Dedifferentiated amniotic fluid mesenchymal stem cell (primary cell): ENCODE measurements around the gene MILR1.
"Not testable (repeated sequence)": the region's sequence is repeated elsewhere in the genome, so short reads cannot be mapped to it uniquely, and the experiment has no call there.

Experiments used
- DNase-seq: peaks from one replicate; pipeline ENCODE4 v3.0.0-alpha.2; 2016; ENCODE audit errors: extremely low spot score

The MILR1 gene

DNA sequence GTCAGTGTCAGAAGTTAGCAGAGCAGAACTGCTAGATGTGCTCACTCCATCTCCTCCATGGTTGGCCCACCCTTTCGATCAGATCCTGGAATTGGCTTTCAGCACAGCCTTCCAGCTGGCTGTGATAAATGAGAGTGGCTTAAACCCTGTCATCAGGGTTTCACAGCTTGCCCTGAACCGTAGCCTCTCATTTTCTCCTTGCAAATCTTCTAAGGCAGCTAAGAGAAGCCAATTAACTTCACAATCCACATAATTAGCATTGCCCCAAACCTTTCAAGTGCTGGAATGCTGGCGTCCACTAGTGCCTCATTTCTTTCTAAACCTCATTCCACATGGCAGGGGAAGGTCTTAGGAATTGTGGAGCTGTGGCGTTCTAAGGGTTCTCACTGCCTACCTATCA lies 21.7 kb downstream of the MILR1 start:
- DNase-seq, result no peak

DNA sequence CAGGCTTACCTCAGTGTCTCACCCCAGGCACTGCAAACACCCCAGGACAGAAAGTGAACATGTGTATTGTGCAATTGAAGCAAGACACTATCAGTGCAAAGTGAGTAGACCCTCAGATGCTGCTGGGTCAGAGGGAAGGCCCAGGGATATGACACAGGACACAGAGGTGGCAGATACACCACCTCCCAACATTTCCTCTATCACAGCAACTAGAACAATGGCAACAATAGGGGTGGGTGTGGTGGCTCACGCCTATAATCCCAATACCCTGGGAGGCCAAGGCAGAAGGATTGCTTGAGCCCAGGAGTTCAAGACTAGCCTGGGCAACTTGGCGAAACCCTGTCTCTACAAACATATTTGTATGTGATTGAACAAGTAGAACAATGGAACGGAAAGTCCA lies 22.5 kb downstream of the MILR1 start:
- DNase-seq, result no peak

DNA sequence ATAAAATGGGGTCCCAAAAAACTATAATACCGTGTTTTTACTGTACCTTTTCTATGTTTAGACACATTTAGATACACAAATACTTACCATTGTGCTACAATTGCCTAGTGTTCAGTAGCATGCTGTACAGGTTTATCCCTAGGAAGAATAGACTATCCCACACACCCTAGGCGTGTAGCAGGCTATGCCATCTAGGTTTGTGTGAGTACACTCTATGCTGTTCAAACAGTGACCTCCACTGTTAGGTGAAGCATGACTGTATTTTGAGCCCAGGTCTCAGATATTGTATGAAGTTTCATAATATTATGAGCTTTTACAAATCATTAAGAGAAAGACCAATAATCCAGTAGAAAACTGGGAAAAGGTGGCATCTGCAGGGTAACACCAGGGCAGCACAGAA lies 23.6 kb downstream of the MILR1 start:
- no peak for DNase-seq

DNA sequence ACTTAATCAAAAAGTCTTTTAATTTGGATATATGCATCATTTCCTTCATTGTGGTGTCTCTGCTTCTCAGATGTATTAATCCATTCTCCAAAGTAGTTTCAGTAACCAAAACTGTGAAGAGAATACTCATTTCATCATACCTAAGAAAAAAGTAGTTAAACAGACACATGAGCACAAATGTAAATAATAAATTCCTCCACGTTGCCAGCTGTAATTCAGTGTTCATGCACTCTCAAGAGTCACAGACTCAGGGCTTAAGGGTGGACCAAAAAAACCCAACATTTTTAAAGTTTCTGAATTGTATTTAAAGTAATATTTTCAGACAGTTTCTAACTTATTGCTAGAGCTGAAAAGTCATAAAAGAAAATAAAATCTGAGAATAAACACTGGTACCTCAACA lies 28.9 kb downstream of the MILR1 start:
- no peak for DNase-seq

DNA sequence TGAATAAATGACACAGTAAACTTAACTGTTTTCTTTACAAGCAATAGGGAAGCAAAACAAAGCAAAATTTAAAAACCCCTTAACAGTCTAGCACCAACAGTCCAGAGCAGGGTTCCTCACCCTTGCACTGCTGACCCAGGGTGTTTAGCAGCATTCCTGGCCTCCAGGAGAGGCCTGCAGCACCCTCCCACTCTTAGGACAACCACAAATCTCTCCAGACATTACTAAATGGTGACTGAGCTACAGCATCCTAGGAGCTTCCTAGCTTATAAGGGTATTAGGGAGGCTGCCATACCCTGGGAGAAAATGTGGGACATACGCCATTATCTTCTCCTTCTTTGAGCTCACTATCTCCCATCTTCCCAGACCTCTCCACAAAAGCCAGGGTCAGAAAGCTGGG lies 32.0 kb downstream of the MILR1 start:
- no peak for DNase-seq

DNA sequence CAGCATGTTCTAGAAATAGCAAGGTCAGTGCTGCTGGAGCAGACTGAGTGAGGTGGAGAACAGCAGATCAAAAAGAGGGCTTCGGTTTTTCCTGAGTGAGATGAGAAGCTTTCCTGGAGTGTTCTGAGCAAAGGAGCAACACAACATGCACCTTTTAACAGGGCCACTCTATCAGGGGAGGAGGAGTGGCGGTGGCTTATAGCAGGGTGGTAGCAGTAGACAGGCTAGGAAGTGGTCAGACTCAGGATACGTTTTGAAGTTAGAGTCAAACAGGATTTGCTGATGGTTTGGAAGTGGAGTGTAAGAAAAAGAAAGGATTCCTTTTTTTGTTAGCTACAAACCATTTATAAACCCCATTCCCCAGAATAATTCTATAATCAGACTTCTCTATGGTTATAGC lies 35.5 kb downstream of the MILR1 start:
- no peak for DNase-seq

DNA sequence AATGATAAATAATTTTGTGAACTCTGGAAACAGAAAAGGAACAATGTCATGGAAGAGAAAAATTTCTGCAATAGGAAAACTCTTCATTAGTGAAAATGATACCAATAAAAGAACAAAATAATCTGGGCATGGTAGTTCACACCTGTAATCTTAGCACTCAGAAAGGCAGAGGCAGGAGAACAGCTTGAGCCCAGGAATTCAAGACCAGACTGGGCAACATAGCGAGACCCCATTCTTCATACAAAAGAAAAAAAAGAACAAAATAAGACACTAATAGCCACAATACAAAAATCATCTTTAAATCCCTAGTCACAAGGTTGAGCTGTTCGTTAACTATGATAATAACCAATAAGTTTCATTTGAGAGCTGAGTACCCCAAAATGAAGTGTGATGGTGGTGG lies 39.4 kb downstream of the MILR1 start:
- no peak for DNase-seq

DNA sequence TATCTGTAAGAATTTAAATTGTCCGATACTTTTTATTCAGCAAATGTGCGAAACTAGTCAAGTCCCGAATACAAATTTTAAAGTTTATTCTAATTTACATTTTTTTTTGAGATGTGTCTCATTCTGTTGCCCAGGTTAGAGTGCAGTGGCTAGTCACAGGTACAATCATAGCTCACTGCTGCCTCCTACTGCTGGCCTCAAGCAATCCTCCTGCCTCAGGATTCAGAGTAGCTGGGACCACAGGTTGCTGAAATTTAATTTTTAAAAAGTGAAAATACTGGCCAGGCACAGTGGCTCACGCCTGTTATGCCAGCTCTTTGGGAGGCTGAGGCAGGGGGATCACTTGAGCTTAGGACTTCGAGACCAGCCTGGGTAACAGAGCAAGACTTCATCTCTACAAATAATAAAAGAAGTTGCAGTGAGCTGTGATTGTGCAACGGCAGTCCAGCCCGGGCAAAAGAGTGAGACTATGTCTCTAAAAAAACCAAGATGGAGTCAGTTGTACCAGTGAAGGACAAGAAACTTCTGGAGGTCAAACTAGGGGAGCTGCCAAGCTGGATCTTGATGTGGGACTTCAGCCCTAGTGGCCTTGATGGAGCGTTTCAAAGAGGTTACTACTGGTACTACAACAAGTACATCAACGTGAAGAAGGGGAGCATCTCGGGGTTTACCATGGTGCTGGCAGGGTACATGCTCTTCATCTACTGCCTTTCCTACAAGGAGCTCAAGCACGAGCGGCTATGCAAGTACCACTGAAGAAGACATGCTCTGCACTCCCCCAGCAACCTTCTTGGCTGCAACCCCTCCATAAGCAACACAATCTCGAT lies 42.3 kb downstream of the MILR1 start:
- DNase-seq, result no peak

DNA sequence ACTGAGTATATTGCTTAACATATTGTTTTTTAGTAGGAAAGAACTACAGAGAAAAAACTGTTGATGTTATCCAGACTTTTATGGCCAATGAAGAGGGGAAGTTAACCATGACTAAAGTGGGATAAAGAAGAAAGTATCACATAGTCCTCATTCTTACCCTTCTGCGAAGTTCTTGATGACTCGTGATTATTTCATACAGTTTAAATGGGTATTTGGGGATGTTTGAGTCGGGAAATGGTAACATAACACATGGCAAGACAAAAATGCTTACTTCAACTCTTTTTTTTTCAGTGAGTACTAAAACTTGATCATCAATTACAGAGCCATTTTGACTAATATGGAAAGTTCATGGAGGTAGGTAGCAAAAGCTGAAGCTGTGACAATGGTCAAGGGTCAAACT lies 43.1 kb downstream of the MILR1 start:
- DNase-seq, result no peak

DNA sequence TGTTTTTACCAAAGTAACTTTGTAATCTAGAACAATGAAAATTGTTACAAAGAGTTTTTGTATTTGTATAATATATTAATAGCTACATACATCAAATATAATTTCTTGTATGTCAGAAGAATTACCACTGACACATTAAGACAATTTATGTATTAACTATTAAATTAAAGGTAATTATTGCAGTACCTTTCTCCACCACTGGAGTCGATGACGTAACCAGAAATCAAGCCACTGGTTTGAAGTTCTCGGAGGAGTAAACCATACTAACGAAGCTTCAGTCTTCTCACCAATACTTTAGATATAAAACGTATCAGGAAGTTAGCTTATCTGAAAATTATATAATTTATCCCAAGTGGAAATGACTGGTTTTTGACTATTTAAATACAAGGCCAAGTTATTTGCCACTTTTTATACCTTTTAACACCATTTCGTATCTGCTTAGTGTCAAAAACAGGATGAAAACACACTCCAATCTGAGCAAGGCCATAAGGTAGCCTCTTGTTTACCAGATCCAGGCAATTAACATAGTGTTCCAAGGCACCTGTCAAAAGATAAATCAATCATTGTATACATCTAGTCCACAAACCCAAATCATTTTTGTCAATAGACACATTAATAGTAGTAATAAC lies 43.7 kb downstream of the MILR1 start:
- DNase-seq, result no peak

DNA sequence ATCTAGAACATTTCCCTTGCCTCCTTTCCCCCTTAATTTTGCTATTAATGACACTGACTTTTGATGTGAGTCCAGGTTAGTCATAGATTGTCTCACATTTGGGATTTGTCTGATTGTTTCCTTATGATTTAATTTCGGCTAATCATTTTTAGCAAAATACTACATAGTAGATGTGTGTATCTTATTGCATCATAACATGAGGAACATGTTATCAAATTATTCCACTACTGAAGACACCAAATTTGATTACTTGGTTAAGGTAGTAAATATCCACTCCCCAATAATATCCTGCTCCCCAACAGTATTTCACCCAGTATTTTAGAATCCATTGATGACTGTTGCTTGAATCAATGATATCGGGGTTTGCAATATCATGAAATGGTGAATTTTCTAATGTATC lies 45.2 kb downstream of the MILR1 start:
- no peak for DNase-seq

DNA sequence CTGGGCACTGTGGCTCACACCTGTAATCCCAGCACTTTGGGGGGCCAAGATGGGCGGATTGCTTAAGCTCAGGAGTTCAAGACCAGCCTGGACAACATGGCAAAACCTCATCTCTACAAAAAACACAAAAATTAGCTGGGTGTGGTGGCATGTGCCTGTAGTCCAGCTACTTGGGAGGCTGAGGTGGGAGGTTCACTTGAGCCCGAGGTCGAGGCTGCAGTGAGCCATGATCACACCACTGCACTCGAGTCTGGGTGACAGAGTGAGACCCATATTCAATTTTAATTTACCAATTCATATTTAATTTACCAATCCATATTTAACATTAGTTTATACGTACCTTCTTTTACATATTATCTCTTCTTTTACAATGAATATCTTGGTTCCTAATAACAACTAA lies 46.4 kb downstream of the MILR1 start:
- DNase-seq, result not testable (repeated sequence)

DNA sequence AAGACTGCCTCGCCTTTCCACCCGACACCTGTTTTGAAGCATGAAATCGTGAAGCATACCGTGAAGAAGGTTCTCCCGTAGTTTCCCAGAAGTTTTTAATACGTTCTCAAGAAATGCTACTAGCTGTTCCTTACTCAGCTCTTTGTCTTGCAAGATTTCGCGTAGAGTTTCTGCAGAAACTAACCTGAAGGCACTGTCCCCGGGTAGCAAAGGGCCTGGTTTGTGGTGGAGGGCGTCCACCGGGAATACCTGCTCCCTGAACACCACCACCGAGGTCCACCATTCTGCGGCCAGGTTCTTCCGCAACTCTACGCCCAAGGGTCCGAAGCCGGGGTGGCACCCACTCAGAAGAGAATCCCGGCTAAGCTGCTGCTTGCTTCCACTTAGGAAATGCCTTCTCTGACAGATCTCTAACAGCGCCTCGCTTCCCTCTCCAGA lies 47.5 kb downstream of the MILR1 start:
- no peak for DNase-seq

DNA sequence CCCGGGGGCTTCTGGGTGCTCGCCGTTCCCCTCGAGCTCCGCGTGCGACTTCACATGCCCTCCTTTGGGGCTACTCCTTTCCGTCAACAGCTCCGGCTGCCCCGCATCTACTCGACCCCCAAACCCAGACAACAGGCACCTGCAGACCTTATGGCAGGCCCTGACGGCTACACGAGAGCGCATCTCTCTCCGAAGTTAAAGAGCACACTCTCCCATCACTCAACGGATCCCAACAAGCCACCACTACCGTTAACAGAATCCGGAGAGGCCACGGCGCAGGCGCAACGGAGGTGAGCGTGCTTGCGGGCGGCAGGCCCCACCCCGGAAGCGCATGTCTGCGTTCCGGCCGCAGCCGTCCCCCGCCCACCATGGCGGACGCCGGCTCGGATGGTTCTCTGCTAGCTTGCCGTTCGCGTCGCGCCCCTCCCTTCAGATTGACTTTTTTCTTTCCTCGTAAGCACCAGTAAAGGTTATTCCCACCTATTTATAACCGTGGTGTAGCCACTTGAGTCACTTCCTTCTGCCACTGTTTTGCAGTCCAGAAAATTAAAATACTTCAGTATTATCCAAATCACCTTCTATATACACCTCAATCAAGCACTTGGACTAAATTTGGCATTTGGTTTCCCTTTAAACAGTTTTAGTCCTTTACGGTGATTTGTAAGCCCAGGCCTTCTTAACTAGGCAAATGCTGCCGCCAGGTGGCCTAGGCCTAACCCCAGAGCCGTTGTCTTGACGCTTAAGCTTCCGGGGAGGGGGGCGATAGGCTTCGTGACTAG lies 48.1 kb downstream of the MILR1 start, which contains the start of gene POLG2:
POLG2 (minus strand) TSS at position 269 of the 779 bp plus-strand sequence; CDS start at position 183, 86 bp downstream.
- peak; percentile 86 for DNase-seq

DNA sequence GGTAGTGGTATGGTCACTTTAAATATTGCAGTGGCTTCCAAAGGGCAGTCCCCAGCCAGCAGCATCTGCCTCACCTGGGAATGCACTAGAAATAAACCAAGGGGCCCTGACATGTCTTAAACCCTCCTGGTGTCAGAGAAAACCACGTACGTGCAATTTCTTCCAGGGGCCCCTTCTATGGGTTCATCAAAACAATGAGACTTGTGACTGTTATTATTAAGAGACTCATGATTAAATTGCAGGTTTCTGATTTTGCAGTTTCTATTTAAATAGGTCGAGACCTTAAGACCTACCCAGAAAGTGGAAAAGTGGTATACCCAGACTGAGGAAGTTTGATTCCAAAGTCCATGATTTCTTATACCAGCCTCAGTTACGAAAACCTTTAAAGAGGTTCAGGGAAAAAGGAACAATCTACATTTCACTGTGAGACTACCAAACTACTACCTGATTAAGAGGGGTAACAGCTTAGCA lies 48.7 kb downstream of the MILR1 start:
- no peak for DNase-seq

DNA sequence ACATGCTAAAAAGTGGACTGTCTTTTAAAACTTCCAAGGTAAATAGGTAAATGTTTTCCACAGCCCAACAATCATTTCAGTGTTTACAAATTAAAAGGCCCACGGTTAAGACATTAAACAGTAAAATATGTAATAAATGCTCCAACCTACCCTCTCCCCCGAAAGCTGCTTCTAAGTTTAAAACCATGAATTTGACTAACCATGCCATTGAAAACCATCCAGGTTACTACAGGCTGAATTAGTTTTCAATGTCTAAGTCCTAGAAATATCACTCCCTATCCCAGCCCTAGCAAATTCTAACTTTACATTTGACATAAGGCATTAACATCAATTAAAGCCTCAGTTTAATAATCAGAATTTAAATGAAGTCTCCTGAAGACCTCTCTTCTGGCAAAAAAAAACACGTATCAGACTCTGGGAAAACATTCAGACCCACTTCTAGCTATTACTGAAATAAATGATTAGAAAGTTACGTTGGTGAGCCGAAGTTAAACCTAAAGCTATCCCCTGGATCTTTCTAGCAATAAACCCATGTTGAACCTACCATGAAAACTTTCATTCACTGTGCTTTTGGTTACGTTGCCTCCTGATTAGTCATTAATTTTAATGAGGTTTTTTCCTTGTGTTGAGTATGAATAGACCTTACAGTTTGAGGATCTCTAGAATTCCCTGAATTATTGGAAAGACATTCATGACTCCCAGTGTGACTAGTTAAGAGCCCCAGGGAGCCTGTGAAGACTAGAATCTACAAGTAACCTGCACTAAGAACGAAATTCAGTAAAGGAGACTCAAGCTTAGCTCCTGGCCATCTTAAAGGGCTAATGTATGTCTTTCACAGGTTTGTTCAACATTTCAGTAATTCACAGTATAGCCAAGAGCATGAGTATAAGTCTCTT lies 49.6 kb downstream of the MILR1 start:
- no peak for DNase-seq

DNA sequence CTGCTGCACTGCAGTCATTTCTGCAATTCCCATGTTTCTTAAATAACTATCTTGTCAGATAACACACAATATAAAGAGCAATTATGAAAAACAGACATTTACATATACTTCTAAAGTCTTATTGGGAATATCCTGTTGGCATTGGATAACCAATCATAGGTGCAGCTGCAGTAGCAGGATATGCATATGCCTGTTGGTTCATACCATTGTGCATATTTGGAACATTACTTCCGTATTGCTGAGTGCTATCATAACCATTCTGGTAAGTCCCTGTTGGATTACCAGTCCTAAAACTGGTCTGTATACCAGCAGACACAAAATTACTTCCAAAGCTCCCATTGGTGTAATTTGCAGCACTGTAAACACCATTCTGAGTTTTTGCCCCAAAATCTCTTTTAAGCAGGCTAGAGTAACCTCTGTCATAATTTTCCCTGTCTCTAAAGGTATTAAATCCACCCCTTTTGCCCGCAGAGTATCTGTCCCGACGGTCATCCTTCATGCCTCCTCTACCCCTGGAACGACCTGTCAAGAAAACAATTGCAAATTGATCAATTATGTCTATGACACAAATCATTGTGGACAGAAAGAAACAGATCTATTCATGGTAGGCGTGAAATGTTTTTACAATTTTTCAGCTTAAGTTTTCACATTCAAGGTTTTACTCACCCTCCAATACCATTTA lies 51.0 kb downstream of the MILR1 start:
- no peak for DNase-seq

DNA sequence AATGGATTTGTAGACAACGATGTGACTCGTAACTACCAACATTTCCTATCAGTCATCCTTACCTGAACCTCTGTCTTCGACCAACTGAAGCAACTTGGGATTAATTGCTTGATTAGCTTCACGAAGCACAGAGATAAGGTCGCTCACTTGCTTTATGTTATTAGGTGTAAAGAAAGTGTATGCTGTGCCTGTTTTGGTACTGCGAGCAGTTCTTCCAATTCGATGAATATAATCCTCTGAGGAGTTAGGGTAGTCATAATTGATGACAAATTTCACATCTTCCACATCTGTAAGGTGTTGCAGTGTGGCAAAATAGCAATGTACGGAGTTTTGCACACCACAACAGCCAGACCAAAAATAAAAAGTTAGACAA lies 51.6 kb downstream of the MILR1 start:
- DNase-seq, result no peak

DNA sequence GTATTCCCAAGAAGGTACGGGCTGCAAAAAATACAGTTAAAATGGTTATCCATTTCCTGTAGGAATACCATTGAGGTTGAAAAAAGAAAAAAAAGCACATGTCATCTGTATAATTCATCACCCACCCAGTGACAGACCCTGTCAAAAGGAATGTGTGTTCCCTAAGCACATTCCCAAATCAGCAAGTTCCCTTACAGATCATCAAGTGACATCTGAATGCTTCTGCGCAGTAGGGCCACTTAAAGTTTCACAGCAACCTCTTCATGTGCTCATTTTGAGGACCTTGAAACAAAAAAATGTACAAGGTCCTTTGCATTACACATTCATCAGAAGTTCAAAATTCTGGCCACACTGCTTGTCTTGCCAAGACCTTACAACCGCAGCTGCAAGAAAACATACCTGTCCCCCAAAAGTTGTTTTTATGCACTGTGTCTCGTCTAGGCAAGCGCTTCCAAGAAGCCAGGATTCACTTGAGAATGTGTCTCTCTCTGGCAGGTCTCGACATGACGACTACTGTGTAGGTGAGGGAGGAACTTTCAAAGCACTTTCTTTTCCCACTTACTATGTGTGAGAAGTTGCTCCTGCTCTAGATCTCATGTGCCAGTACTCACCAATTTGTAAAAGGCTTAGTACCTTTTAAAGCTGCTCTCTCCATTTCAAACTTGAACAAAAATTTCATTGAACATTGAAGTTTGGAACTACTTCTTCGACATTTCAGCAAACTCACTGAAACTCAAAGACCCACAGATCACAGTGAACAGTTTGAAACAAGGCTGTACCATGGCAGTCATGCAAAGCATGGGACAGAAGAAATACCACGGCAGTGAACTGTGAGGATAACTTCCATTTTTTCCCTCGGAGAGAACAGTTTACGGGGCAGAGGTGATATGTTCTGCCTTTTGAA lies 52.2 kb downstream of the MILR1 start:
- DNase-seq, result no peak

DNA sequence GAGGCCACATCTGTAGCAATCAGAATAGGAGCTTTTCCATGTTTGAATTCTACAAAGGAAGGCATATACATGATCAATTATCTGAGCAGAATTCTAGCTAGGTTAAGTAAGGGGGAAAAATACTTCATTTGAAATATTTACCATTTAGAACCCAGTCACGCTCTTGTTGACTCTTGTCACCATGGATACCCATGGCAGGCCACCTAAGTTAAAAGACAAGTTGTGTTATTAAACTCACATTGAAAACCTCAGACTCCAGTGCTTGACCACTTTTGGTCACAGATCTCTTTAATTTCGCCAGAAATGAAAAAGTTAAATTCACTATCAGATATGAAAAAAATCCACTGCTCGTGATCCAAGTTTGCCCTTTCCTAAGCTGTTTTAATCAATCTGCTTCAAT lies 53.1 kb downstream of the MILR1 start:
- no peak for DNase-seq
